K562 (cell line): Measurements from ENCODE around the gene RCOR1. TPM values are rescaled to one million over a fixed set of nuclear protein-coding genes. Genes with fewer than 3 reads are reported as not detected.

ENCODE experiments used
- ARNT ChIP-seq, 2 experiments: fragments of 450-650 bp; IDR thresholded peaks; 2 replicates each; pipeline ENCODE4 v1.6.1; 2016; ENCODE audit warnings: mild to moderate bottlenecking in 1 of 2
- CREM ChIP-seq: IDR thresholded peaks from 2 replicates; pipeline ENCODE4 v1.6.1; 2014; ENCODE audit warnings: antibody characterized with exemption, low read depth
- CTCFL ChIP-seq: IDR thresholded peaks from 2 replicates; pipeline ENCODE4 v1.6.1; 2011; ENCODE audit warnings: borderline replicate concordance, low read depth, mild to moderate bottlenecking, moderate library complexity, low read length; ENCODE audit not compliant: insufficient read depth, poor library complexity, severe bottlenecking
- E2F5 ChIP-seq: sonication (generic); formaldehyde crosslinking; IDR thresholded peaks from 2 replicates; pipeline ENCODE4 v1.8.0; 2022; ENCODE audit warnings: mild to moderate bottlenecking, missing genetic modification reagents
- PBX2 ChIP-seq, 2 experiments: IDR thresholded peaks in 1 of 2; conservative IDR thresholded peaks in 1 of 2; 2 replicates each; pipeline ENCODE4 v1.6.1; 2016; ENCODE audit warnings: low read depth in 2 of 2, mild to moderate bottlenecking in 1 of 2, missing compliant biosample characterization in 1 of 2, missing genetic modification characterization in 1 of 2, moderate library complexity in 1 of 2
- PHF21A ChIP-seq: fragments of 450-650 bp; IDR thresholded peaks from 2 replicates; pipeline ENCODE4 v1.6.1; 2017; ENCODE audit warnings: low read depth, borderline replicate concordance
- RNF2 ChIP-seq: sonication (generic); IDR thresholded peaks from 2 replicates; pipeline ENCODE4 v1.6.1; 2016
- SFPQ ChIP-seq: fragments of 200-400 bp; formaldehyde crosslinking; IDR thresholded peaks from 2 replicates; pipeline ENCODE4 v1.6.1; 2017; ENCODE audit warnings: mild to moderate bottlenecking, low read depth, low read length, moderate library complexity
- STAT5A ChIP-seq: IDR thresholded peaks from 2 replicates; pipeline ENCODE4 v1.6.1; 2012; ENCODE audit warnings: low read length, inconsistent platforms, borderline replicate concordance
- TBP ChIP-seq: optimal IDR thresholded peaks from 2 replicates; pipeline ENCODE3; 2011; ENCODE audit warnings: low read depth, low read length, improper control_type of control experiment
- ZNF23 ChIP-seq: fragments of 250-450 bp; sonication (Bioruptor Pico); IDR thresholded peaks from 2 replicates; pipeline ENCODE4 v1.4.0; 2020; ENCODE audit warnings: mild to moderate bottlenecking
- ZNF785 ChIP-seq: fragments of 250-450 bp; sonication (Bioruptor Pico); IDR thresholded peaks from 2 replicates; pipeline ENCODE4 v1.4.0; 2020; ENCODE audit warnings: mild to moderate bottlenecking
- polyA plus RNA-seq, 8 experiments: library from polyadenylated mRNA; depleted of rRNA in 4 of 8; stranded (reverse) in 5 of 8; unstranded in 3 of 8; fragments of >200 nt; fragmentation: Nextera tagmentation in 2 of 8; fragmentation: Illumina TruSeq in 1 of 8; extraction: Ambion mirVana in 2 of 8; extraction: Trizol in 1 of 8; gene quantifications; 2 replicates each; pipeline versions ENCODE4 v1.2.1 to v1.2.3, GENCODE V29; 2011 to 2014; ENCODE audit warnings: inconsistent platforms in 1 of 8, missing spikeins in 1 of 8
- total RNA-seq, 7 experiments: library from RNA; depleted of rRNA in 6 of 7; stranded (reverse); fragments of >200 nt in 6 of 7; fragmentation: Illumina TruSeq in 2 of 7; extraction: Trizol in 2 of 7; gene quantifications; 2 replicates each; pipeline versions ENCODE4 v1.2.1 to v1.2.3, GENCODE V29; 2011 to 2021; ENCODE audit warnings: low replicate concordance in 1 of 7
- TF ChIP-seq, protein P1 (sequence below): fragments of 250-450 bp; sonication (Bioruptor Pico); IDR thresholded peaks from 2 replicates; pipeline ENCODE4 v1.4.0; 2020; ENCODE audit warnings: mild to moderate bottlenecking, moderate library complexity

The RCOR1 gene
- total and polyA plus RNA-seq, 9 of the 15 experiments (the other 6 are each of a cell fraction or from before 2014, with no cell fraction given) = 8.5 to 47.9 (median 20.9) TPM

- TF ChIP-seq STAT5A (no peak), ARNT (IDR thresholded peaks at IDR 0.05) (no peak), ZNF785 (CRISPR knock-in tag) (no peak), CREM (no peak), TBP (no peak), ZNF23 (no peak), RNF2 (no peak), CTCFL (no peak), PBX2 (CRISPR knock-in tag; IDR thresholded peaks at IDR 0.05; ENCODE audit: low read depth) (no peak), PBX2 (tag; conservative IDR thresholded peaks at IDR 0.05; ENCODE audit: low read depth) (no peak), SFPQ (no peak), PHF21A (no peak), E2F5 (CRISPR knock-in tag) (no peak)
- TF ChIP-seq, protein P1, sequence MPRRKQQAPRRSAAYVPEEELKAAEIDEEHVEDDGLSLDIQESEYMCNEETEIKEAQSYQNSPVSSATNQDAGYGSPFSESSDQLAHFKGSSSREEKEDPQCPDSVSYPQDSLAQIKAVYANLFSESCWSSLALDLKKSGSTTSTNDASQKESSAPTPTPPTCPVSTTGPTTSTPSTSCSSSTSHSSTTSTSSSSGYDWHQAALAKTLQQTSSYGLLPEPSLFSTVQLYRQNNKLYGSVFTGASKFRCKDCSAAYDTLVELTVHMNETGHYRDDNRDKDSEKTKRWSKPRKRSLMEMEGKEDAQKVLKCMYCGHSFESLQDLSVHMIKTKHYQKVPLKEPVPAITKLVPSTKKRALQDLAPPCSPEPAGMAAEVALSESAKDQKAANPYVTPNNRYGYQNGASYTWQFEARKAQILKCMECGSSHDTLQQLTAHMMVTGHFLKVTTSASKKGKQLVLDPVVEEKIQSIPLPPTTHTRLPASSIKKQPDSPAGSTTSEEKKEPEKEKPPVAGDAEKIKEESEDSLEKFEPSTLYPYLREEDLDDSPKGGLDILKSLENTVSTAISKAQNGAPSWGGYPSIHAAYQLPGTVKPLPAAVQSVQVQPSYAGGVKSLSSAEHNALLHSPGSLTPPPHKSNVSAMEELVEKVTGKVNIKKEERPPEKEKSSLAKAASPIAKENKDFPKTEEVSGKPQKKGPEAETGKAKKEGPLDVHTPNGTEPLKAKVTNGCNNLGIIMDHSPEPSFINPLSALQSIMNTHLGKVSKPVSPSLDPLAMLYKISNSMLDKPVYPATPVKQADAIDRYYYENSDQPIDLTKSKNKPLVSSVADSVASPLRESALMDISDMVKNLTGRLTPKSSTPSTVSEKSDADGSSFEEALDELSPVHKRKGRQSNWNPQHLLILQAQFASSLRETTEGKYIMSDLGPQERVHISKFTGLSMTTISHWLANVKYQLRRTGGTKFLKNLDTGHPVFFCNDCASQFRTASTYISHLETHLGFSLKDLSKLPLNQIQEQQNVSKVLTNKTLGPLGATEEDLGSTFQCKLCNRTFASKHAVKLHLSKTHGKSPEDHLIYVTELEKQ = no peak
- TF ChIP-seq, all 486 proteins: peak for 4
These were observed 138.8 kb downstream of the RCOR1 start (continued) for GRCh38 chr14:102731101-102731870.
